Progenitor cell of endocrine pancreas (in vitro differentiated cells): ENCODE measurements around the gene LYPD6B. TPM values are rescaled to one million over a fixed set of nuclear protein-coding genes. Genes with fewer than 3 reads are reported as not detected.

Source experiments
- DNase-seq: peaks from one replicate; pipeline ENCODE4 v3.0.0; 2021; ENCODE audit warnings: low spot score; ENCODE audit not compliant: unreplicated experiment
- H3K27ac Mint-ChIP-seq: 2 replicates; pipeline ENCODE4 v1.8.0; 2021; ENCODE audit warnings: mild to moderate bottlenecking, moderate library complexity, mixed read lengths
- H3K27me3 Mint-ChIP-seq: 2 replicates; pipeline ENCODE4 v1.8.0; 2021; ENCODE audit warnings: mixed read lengths
- H3K36me3 Mint-ChIP-seq: 2 replicates; pipeline ENCODE4 v1.8.0; 2022; ENCODE audit warnings: mixed read lengths; ENCODE audit not compliant: insufficient read depth
- H3K4me1 Mint-ChIP-seq: 2 replicates; pipeline ENCODE4 v1.8.0; 2021; ENCODE audit warnings: low read depth, mixed read lengths
- H3K4me3 Mint-ChIP-seq: 2 replicates; pipeline ENCODE4 v1.8.0; 2021; ENCODE audit warnings: low read depth, mild to moderate bottlenecking, moderate library complexity, mixed read lengths
- H3K9me3 Mint-ChIP-seq: 2 replicates; pipeline ENCODE4 v1.8.0; 2021; ENCODE audit warnings: low read depth, mixed read lengths
- total RNA-seq: library from RNA; stranded (reverse); gene quantifications from 2 replicates; pipeline ENCODE4 v1.2.1, GENCODE V29; 2021
- TF ChIP-seq, protein P1 (sequence below): fragments of 200-600 bp; sonication (generic); IDR thresholded peaks from one replicate; pipeline ENCODE4 v1.5.0; 2021; ENCODE audit warnings: antibody characterized with exemption, mild to moderate bottlenecking; ENCODE audit not compliant: unreplicated experiment

LYPD6B gene
- total RNA-seq, 1 donor from 2014 or later, result 140 TPM

DNA sequence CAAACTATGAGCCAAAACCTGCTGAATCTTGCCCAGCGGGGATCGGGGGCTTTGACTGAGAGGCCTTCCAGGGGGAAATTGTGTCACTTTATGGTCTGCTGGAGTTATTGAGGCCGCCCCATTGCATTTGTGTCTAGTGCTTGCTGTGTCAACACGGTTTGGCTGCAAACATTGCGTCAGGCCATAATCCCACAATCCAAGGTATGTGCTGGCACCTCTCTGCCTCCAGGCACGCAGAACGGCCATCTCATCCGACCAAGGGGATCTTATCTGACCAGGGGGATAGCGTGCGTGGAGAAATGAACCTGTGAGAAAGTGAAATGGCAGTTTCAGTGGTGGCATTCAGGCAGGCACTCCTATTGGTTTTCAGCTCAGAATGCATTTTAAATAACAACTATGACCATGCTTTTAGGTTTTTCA, 18.1 kb upstream of the LYPD6B start:
- peaks cover 3% of the 10 kb centered on the region for H3K36me3 Mint-ChIP-seq
- TF ChIP-seq, protein P1, sequence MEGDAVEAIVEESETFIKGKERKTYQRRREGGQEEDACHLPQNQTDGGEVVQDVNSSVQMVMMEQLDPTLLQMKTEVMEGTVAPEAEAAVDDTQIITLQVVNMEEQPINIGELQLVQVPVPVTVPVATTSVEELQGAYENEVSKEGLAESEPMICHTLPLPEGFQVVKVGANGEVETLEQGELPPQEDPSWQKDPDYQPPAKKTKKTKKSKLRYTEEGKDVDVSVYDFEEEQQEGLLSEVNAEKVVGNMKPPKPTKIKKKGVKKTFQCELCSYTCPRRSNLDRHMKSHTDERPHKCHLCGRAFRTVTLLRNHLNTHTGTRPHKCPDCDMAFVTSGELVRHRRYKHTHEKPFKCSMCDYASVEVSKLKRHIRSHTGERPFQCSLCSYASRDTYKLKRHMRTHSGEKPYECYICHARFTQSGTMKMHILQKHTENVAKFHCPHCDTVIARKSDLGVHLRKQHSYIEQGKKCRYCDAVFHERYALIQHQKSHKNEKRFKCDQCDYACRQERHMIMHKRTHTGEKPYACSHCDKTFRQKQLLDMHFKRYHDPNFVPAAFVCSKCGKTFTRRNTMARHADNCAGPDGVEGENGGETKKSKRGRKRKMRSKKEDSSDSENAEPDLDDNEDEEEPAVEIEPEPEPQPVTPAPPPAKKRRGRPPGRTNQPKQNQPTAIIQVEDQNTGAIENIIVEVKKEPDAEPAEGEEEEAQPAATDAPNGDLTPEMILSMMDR, result no peak
- peaks cover 45% of the 10 kb centered on the region for H3K4me1 Mint-ChIP-seq
- H3K9me3 Mint-ChIP-seq, result no peaks in the 10 kb centered on the region
- no peaks in the 10 kb centered on the region for H3K27me3 Mint-ChIP-seq
- H3K27ac Mint-ChIP-seq, result peak overlapping the region; percentile 85
- DNase-seq, result no peak
- no peak overlapping the region for H3K4me3 Mint-ChIP-seq

DNA sequence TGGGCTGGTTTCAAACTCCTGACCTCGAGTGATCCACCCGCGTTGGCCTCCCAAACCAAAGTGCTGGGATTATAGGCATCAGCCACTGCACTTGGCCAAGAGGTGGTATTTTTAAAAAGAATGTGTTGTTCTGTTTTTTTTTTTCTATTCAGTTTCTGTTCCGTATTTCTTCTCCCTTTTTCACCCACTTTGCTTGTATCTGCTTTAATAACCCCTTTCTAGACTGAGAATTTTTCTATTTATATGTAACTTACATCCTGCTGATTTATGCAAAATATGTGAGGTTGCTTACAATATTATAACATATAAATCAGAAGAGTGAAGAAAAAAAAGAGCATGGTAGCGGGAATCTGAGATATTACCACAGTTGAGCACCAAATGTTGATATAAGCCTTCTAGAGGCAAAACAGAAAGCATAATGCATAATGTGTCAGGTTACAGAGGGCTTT, 17.2 kb upstream of the LYPD6B start:
- no peak for DNase-seq
- TF ChIP-seq, protein P1, result no peak
- H3K9me3 Mint-ChIP-seq, result no peaks in the 10 kb centered on the region
- peaks cover 3% of the 10 kb centered on the region for H3K36me3 Mint-ChIP-seq
- H3K4me1 Mint-ChIP-seq, result peaks cover 45% of the 10 kb centered on the region
- no peak overlapping the region for H3K27ac Mint-ChIP-seq
- no peaks in the 10 kb centered on the region for H3K27me3 Mint-ChIP-seq
- H3K4me3 Mint-ChIP-seq, result no peak overlapping the region

DNA sequence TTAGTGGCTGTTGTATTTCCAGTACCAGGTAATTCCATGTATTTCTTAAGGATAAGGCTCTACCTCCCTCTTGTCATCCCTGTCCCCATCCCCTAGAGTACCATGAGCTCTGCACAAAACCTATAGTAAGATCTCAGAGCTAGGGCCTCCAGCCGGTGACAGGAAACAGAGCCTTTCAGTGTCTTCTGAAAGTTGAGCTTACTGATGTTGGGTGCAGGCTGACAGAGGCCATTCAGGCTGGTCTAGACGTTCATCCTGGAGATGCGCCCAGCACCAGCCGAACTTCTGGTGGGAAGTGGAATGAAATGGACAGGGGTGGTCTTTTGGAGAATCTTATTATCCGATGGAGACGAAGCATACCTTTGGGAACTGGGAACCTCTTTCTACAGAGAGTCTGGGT, 16.7 kb upstream of the LYPD6B start:
- DNase-seq, result no peak
- H3K27ac Mint-ChIP-seq, result no peak overlapping the region
- H3K27me3 Mint-ChIP-seq, result no peaks in the 10 kb centered on the region
- no peaks in the 10 kb centered on the region for H3K9me3 Mint-ChIP-seq
- TF ChIP-seq, protein P1, result no peak
- peaks cover 3% of the 10 kb centered on the region for H3K36me3 Mint-ChIP-seq
- peaks cover 44% of the 10 kb centered on the region for H3K4me1 Mint-ChIP-seq
- H3K4me3 Mint-ChIP-seq, result no peak overlapping the region

DNA sequence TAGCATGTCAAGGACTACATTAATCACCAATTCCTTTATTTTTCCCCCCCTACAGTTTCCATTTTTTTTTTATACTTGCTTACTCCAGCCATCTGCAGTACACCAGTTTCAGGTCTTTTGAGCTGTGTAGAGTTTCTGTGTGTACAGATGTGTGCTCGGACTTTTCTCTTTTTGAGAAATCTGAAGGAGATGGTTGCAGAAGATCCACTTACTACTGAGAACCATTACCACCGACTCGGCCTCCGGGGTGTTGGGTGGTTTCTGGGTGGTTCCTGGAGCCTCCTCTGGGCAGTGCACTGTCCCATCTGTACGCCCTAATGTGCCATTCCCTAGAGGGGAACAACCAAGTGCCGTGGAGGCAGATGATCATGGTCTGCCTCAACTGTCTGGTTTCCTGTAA, 15.4 kb upstream of the LYPD6B start:
- H3K27me3 Mint-ChIP-seq, result no peaks in the 10 kb centered on the region
- no peaks in the 10 kb centered on the region for H3K9me3 Mint-ChIP-seq
- H3K36me3 Mint-ChIP-seq, result peaks cover 3% of the 10 kb centered on the region
- H3K4me1 Mint-ChIP-seq, result peaks cover 52% of the 10 kb centered on the region
- TF ChIP-seq, protein P1, result no peak
- no peak for DNase-seq
- H3K27ac Mint-ChIP-seq, result no peak overlapping the region
- H3K4me3 Mint-ChIP-seq, result no peak overlapping the region

DNA sequence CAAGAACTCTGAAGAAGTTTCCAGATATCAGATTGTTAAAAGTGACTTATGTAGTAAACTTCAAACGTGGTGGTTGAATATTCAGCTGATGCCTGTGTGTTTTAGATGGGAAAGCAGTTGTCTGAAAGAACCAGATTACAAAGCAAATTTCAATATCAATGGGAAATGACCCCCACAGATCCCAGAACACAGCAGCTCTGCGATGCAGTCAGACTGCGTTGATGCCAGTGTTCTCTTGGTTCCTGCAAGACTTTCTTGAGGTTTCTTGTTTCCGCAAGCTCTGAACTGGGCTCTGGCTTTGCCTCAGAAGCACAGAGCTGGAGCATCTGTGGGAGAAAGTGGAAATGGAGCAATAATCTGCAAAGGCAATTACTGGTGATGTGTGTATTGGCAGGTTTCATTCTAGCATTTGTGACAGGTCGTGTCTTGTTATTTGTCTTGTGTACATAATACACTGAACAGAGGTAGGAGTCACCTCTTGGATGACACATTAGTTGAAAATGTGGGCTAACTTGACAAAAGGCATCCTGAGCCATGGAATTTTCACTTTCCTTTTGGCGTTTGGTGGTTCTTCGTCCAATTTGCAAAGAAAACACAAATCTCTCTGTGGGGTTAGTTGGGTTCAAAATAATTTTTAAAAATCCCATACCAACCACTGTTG, 10.8 kb upstream of the LYPD6B start:
- TF ChIP-seq, protein P1, result no peak
- peaks cover 56% of the 10 kb centered on the region for H3K4me1 Mint-ChIP-seq
- peaks cover 2% of the 10 kb centered on the region for H3K36me3 Mint-ChIP-seq
- DNase-seq, result no peak
- no peaks in the 10 kb centered on the region for H3K9me3 Mint-ChIP-seq
- H3K27me3 Mint-ChIP-seq, result peaks cover 8% of the 10 kb centered on the region
- H3K27ac Mint-ChIP-seq, result peak overlapping the region; percentile 70
- no peak overlapping the region for H3K4me3 Mint-ChIP-seq
